Gastroesophageal sphincter (tissue), 4 donors: ENCODE data around the gene PTBP3. TPM values are rescaled to one million over a fixed set of nuclear protein-coding genes. Genes with fewer than 3 reads are reported as not detected.
"Not testable (repeated sequence)": the region's sequence is repeated elsewhere in the genome, so short reads cannot be mapped to it uniquely, and the experiment has no call there.

Source experiments
- ATAC-seq: fragments of 150-250 bp; one replicate; pipeline ENCODE4 v1.9.1; 2016; ENCODE audit warnings: mild to moderate bottlenecking, moderate library complexity
- H3K27ac ChIP-seq, 4 donors: fragments of 200-600 bp; sonication (generic) in 3 of 4; 1 replicate in 3 of 4; 2 replicates in 1 of 4; pipeline ENCODE4 v1.5.1; 2016 to 2019
- H3K27me3 ChIP-seq: fragments of 200-600 bp; sonication (generic); one replicate; pipeline ENCODE4 v1.5.1; 2019
- H3K36me3 ChIP-seq, 2 donors: fragments of 200-600 bp; sonication (generic); one replicate each; pipeline ENCODE4 v1.5.1; 2019; ENCODE audit warnings: control low read depth in 1 of 2
- H3K4me1 ChIP-seq, 3 donors: fragments of 200-600 bp; sonication (generic); 1 replicate in 2 of 3; 2 replicates in 1 of 3; pipeline ENCODE4 v1.5.1; 2016 to 2019; ENCODE audit warnings: control low read depth in 2 of 3
- H3K4me3 ChIP-seq, 2 donors: fragments of 200-600 bp; sonication (generic); one replicate each; pipeline ENCODE4 v1.5.1; 2019; ENCODE audit warnings: mild to moderate bottlenecking in 1 of 2, moderate library complexity in 1 of 2
- H3K9me3 ChIP-seq, 3 donors: fragments of 200-600 bp; sonication (generic); one replicate each; pipeline ENCODE4 v1.5.1; 2017 to 2019; ENCODE audit warnings: control low read depth in 2 of 3
- EP300 ChIP-seq: sonication (generic); formaldehyde crosslinking; IDR thresholded peaks from one replicate; pipeline ENCODE4 v1.6.1; 2017; ENCODE audit warnings: antibody characterized with exemption, mild to moderate bottlenecking
- POLR2A ChIP-seq, 2 donors: fragments of 450-650 bp; IDR thresholded peaks; one replicate each; pipeline ENCODE4 v1.6.1; 2017; ENCODE audit warnings: antibody characterized with exemption in 2 of 2, mild to moderate bottlenecking in 2 of 2, moderate library complexity in 1 of 2
- POLR2AphosphoS5 ChIP-seq: sonication (generic); formaldehyde crosslinking; IDR thresholded peaks from one replicate; pipeline ENCODE4 v1.6.1; 2017; ENCODE audit warnings: antibody characterized with exemption
- WGBS, 2 donors: methylation state at CpG; one replicate each; pipeline ENCODE4 v1.1.5; 2018; ENCODE audit warnings: low coverage in 1 of 2; 5-methylcytosine and 5-hydroxymethylcytosine counted together
- total RNA-seq, 4 donors: library from RNA; depleted of rRNA; stranded (reverse); fragments of >200 nt; gene quantifications; one replicate each; pipeline ENCODE4 v1.1.0, GENCODE V29; 2016
- TF ChIP-seq, protein P1 (sequence below), 4 experiments: fragments of 200-600 bp in 2 of 4; fragments of 450-650 bp in 2 of 4; sonication (generic) in 1 of 4; IDR thresholded peaks; one replicate each; pipeline ENCODE4 v1.5.1; 2017 to 2019; ENCODE audit warnings: antibody characterized with exemption in 4 of 4, mild to moderate bottlenecking in 2 of 4, moderate library complexity in 2 of 4

Gene PTBP3
- total RNA-seq, 4 donors from 2014 or later, result 13.7 to 28.2 (median 24.6) TPM

DNA sequence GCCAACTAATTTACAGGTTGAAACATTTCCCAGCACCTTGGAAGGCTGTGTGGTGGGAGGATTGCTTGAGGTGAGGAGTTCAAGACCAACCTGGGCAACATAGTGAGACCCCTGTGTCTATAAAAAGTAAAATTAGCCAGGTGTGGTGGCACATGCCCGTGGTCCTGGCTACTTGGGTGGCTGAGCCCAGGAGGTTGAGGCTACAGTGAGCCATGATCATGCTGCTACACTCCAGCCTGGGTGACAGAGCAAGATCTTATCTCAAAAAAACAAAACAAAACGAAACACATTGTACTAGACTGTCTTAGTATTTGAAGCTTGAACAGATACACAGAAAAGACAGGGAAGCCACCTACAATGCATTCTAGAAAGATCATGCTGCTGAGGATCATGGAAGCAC lies 43.7 kb upstream of the PTBP3 start:
- 70% methylated on average over 2 of the region's 2 CpGs; no CpG with 5 or more reads in 1 of the 2 donors for WGBS, 2 donors
- Histone ChIP-seq H3K36me3 (no peaks in the 10 kb centered on the region), H3K27me3 (no peaks in the 10 kb centered on the region), H3K4me3 (no peak overlapping the region), H3K27ac (no peak overlapping the region), H3K4me1 (peaks cover 3 to 32% (median 4%) of the 10 kb centered on the region in 3 donors), H3K9me3 (no peaks in the 10 kb centered on the region)
- TF ChIP-seq, protein P1, sequence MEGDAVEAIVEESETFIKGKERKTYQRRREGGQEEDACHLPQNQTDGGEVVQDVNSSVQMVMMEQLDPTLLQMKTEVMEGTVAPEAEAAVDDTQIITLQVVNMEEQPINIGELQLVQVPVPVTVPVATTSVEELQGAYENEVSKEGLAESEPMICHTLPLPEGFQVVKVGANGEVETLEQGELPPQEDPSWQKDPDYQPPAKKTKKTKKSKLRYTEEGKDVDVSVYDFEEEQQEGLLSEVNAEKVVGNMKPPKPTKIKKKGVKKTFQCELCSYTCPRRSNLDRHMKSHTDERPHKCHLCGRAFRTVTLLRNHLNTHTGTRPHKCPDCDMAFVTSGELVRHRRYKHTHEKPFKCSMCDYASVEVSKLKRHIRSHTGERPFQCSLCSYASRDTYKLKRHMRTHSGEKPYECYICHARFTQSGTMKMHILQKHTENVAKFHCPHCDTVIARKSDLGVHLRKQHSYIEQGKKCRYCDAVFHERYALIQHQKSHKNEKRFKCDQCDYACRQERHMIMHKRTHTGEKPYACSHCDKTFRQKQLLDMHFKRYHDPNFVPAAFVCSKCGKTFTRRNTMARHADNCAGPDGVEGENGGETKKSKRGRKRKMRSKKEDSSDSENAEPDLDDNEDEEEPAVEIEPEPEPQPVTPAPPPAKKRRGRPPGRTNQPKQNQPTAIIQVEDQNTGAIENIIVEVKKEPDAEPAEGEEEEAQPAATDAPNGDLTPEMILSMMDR (IDR thresholded peaks at IDR 0.05), result no peak
- TF ChIP-seq POLR2AphosphoS5 (no peak), POLR2A (IDR thresholded peaks at IDR 0.05) (no peak), EP300 (no peak)
- ATAC-seq, result no peak

DNA sequence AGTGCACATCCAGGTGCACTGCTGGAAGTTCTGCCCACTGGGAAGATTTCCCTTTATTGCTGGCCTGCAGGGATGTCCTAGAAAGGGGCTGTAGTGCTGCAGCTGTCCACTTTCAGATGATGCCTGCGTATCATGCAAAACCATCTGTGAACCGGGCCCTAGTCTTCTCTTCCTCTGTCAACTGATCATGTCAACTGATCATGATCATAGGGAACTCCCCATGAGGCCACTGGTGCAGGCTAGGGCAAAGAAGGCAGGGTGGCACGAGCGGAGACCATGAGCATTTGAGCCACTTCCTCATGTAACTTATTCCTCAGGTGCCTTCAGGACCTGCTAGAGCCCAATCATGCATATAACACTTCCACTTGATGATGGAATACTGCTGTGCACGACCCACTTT lies 41.9 kb upstream of the PTBP3 start:
- Histone ChIP-seq H3K27ac (no peak overlapping the region), H3K4me1 (peaks cover 0 to 21% (median 3%) of the 10 kb centered on the region in 3 donors), H3K36me3 (no peaks in the 10 kb centered on the region), H3K27me3 (no peaks in the 10 kb centered on the region), H3K4me3 (no peak overlapping the region), H3K9me3 (no peaks in the 10 kb centered on the region)
- TF ChIP-seq, protein P1 (IDR thresholded peaks at IDR 0.05), result no peak
- no peak for TF ChIP-seq EP300
- ATAC-seq, result no peak
- 80 to 95% methylated on average over 1 to 3 of the region's 5 CpGs for WGBS, 2 donors

DNA sequence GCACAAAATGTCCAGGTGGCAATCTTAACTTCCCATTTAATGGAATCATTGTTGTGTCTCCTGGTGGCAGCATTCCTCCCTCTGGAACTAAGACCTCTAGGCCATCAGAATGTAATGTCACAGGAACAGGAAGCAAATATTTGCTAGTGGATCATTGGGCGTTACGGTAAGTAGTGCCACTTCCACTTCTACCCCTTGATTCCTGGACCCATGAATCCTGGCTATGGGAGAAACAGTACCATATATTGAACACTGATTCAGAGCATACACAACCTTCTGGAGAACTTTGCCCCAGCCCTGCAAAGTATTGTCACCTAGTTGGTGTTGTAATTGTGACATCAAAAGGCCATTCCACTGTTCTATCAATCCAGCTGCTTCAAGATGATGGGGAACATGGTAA lies 40.8 kb upstream of the PTBP3 start:
- not testable (repeated sequence) for H3K9me3 ChIP-seq, H3K36me3 ChIP-seq, H3K27ac ChIP-seq, H3K4me3 ChIP-seq, ATAC-seq, H3K27me3 ChIP-seq
- no CpG with 5 or more reads among the region's 2 CpGs for WGBS, 2 donors
- H3K4me1 ChIP-seq, result peaks cover 0 to 21% (median 3%) of the 10 kb centered on the region in 3 donors

DNA sequence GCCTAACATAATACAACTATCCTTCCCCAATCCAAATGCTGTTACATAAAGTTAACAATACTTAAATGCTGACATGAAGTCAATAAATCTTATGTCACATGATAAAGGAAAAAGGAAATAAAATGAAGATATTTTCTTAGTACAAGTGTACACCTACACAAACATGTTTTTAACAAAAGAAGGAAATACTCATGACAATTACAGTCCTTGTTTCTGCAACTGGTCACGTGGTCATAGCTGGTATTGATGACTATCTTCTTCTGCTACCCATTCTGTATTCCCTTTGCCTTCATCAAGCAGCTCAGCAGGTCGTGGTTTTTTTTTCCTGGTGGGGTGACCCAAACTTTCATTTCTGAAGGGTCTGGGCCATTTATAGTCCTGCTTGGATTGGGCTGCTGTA lies 40.2 kb upstream of the PTBP3 start:
- H3K4me1 ChIP-seq, result peaks cover 0 to 18% (median 3%) of the 10 kb centered on the region in 3 donors
- 78 to 89% methylated on average over 2 of the region's 2 CpGs for WGBS, 2 donors
- H3K9me3 ChIP-seq, ATAC-seq, H3K27ac ChIP-seq, H3K27me3 ChIP-seq, H3K4me3 ChIP-seq, H3K36me3 ChIP-seq: not testable (repeated sequence)

DNA sequence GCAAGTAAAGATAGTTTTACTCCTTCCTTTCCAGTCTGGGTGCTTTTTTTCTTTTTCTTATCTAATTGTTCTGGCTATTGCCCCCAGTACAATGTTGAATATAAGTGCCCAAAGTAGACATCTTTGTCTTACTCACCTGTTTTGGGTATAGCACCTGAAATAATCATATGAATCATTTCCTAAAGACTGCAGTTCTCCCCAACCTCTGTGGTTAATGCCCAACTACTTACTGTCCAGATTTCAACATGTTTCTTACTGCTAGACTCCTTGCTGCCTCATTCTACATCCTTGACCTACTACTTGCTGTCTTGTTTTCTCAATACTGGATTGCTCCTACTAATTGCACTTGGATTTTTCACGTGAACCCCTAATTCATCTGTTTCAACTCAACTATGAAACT lies 37.6 kb upstream of the PTBP3 start:
- TF ChIP-seq EP300 (no peak), POLR2AphosphoS5 (no peak), POLR2A (IDR thresholded peaks at IDR 0.05) (no peak)
- TF ChIP-seq, protein P1 (IDR thresholded peaks at IDR 0.05), result no peak
- 90 to 91% methylated on average over 1 of the region's 1 CpG for WGBS, 2 donors
- ATAC-seq, result no peak
- no peaks in the 10 kb centered on the region for H3K27me3 ChIP-seq
- H3K27ac ChIP-seq, result no peak overlapping the region
- H3K4me1 ChIP-seq, result no peaks in the 10 kb centered on the region
- H3K36me3 ChIP-seq, result no peaks in the 10 kb centered on the region
- H3K9me3 ChIP-seq, result peaks cover 0 to 6% (median 0%) of the 10 kb centered on the region in 3 donors
- H3K4me3 ChIP-seq, result no peak overlapping the region

DNA sequence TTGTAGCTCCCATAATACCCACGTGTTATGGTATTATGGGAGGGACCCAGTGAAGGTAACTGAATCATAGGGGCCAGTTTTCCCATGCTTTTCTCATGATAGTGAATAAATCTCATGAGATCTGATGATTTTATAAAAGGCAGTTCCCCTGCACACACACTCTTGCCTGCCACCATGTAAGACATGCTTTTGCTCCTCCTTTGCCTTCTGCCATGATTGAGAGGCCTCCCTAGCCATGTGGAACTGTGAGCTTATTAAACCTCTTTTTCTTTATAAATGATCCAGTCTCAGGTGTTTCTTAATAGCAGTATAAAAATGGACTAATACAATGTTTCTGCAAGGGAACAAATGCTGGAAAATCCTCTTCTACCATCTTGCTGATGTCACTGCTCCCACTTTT lies 36.4 kb upstream of the PTBP3 start:
- Histone ChIP-seq H3K36me3 (no peaks in the 10 kb centered on the region), H3K9me3 (peaks cover 0 to 6% (median 0%) of the 10 kb centered on the region in 3 donors), H3K27ac (no peak overlapping the region), H3K4me1 (no peaks in the 10 kb centered on the region), H3K4me3 (no peak overlapping the region), H3K27me3 (no peaks in the 10 kb centered on the region)
- TF ChIP-seq EP300, result no peak
- no peak for TF ChIP-seq POLR2A (IDR thresholded peaks at IDR 0.05)
- TF ChIP-seq POLR2AphosphoS5, result no peak
- TF ChIP-seq, protein P1 (IDR thresholded peaks at IDR 0.05), result no peak
- 75% methylated on average over 1 of the region's 1 CpG; no CpG with 5 or more reads in 1 of the 2 donors for WGBS, 2 donors
- no peak for ATAC-seq
